ENCODE data around the gene NUDT19.
"Not testable (repeated sequence)": the region's sequence is repeated elsewhere in the genome, so short reads cannot be mapped to it uniquely, and the experiment has no call there.

NUDT19 gene

DNA sequence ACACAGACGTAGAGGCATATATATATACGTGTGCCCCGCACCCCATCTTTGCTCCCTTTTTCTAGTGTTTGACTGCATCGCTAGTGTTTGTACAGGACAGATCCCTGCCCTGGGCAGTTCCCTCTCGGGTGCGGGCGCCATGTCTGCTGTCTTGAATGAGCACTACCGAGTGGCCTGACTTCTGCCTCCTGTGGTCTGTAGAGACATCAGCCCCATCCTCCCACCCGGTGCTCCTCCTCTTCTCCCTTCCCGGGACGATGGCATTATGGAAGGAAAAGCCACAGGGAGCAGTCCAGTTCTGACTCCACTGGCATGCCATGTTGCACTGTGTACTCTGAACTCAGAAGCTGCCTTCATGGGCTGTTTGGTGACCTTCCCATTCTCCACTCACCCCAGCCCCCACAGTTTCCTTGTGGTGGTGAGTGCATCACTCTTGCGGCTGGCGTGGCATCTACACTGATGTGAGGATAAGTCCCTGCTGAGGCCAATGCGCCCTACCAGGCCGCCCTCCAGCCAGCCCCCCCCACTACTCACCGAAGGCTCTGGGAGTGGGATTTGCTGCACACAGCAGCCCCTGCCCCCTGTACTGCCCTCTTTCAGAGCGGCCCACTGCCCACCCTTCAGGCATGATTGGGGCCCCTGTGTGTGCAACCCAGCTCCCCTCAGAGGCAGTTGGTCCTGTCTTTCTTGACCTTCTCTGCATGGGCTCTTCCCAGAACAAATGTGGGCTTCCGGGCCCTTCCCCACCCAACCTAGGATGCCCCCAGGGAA, 53.1 kb downstream of the NUDT19 start:
- no peak overlapping the region for H3K4me3 ChIP-seq (ENCODE audit: low read depth, low read length)
- no peak for DNase-seq (ENCODE audit: low read depth)
- TF ChIP-seq, protein P1, sequence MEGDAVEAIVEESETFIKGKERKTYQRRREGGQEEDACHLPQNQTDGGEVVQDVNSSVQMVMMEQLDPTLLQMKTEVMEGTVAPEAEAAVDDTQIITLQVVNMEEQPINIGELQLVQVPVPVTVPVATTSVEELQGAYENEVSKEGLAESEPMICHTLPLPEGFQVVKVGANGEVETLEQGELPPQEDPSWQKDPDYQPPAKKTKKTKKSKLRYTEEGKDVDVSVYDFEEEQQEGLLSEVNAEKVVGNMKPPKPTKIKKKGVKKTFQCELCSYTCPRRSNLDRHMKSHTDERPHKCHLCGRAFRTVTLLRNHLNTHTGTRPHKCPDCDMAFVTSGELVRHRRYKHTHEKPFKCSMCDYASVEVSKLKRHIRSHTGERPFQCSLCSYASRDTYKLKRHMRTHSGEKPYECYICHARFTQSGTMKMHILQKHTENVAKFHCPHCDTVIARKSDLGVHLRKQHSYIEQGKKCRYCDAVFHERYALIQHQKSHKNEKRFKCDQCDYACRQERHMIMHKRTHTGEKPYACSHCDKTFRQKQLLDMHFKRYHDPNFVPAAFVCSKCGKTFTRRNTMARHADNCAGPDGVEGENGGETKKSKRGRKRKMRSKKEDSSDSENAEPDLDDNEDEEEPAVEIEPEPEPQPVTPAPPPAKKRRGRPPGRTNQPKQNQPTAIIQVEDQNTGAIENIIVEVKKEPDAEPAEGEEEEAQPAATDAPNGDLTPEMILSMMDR (IDR thresholded peaks at IDR 0.05; ENCODE audit: control insufficient read depth, extremely low read depth, insufficient read depth), result no peak

DNA sequence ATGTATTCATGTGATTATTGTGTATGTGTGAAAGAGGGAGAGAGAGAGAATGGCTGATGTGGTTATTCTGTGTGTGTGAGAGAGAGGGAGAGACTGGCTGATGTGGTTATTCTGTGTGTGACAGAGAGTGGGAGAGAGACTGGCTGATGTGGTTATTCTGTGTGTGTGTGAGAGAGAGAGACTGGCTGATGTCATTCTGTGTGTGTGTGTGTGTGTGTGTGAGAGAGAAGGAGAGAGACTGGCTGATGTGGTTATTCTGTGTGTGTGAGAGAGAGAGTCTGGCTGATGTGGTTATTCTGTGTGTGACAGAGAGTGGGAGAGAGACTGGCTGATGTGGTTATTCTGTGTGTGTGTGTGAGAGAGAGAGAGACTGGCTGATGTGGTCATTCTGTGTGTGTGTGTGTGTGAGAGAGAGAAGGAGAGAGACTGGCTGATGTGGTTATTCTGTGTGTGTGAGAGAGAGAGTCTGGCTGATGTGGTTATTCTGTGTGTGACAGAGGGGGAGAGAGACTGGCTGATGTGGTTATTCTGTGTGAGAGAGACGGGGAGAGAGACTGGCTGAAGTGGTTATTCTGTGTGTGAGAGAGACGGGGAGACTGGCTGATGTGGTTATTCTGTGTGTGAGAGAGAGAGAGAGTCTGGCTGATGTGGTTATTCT, 54.1 kb downstream of the NUDT19 start:
- not testable (repeated sequence) for H3K4me3 ChIP-seq (ENCODE audit: low read depth, low read length); DNase-seq (ENCODE audit: low read depth)

DNA sequence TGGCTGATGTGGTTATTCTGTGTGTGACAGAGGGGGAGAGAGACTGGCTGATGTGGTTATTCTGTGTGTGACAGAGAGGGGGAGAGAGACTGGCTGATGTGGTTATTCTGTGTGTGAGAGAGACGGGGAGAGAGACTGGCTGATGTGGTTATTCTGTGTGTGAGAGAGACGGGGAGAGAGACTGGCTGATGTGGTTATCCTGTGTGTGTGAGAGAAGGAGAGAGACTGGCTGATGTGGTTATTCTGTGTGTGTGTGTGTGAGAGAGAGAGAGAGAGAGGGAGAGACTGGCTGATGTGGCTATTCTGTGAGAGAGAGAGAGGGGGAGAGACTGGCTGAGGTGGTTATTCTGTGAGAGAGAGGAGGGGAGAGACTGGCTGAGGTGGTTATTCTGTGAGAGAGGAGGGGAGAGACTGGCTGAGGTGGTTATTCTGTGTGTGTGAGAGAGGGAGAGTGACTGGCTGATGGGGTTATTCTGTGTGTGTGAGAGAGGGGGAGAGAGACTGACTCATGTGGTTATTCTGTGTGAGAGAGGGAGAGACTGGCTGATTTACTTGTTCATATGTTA, 55.1 kb downstream of the NUDT19 start:
- DNase-seq (ENCODE audit: low read depth), result not testable (repeated sequence)

DNA sequence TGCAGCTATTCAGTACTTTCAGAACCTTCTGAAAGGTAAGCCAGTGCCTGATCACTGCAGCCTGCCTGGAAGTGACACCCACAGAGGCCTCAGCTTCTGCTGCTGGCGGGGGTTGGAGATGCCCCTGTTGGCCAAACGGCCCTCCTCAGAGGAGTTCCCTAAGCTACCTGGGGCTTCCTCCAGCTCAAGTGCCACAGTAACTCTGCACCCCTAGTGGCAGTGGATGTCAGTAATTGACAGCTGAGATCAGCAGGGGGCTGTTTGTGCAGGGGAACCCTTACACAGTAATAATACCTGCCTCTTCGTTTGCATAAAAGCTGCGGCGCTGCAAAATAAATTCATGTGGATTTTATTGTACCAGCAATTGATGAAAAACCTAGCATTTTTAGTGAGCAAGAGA, 56.9 kb downstream of the NUDT19 start:
- H3K4me3 ChIP-seq (ENCODE audit: low read depth, low read length), result no peak overlapping the region
- DNase-seq (ENCODE audit: low read depth), result no peak
- TF ChIP-seq, protein P1 (IDR thresholded peaks at IDR 0.05; ENCODE audit: control insufficient read depth, extremely low read depth, insufficient read depth), result no peak

More for the DNA sequence above, 55.1 kb downstream of the NUDT19 start:
- not testable (repeated sequence) for H3K4me3 ChIP-seq (ENCODE audit: low read depth, low read length)

DNA sequence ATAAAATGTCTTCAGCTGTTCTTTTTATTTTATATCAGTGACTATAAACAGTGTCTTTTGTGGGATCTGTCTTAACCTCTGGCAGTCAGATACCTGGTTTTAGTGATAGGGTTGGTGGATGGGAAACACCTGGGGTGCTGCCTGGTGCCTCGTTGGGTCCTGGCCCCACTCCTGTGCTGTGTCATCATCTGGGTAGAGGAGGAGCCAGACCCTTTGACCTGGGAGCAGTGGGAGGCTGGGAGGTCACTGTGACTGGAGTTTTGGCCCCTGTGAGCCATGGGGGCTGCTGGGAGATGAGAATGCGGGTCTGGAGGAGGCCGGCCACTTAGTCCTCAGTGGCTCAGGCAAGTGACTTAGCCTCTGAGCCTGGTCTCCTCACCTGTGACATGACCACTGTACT, 57.3 kb downstream of the NUDT19 start:
- TF ChIP-seq, protein P1 (IDR thresholded peaks at IDR 0.05; ENCODE audit: control insufficient read depth, extremely low read depth, insufficient read depth), result no peak
- no peak overlapping the region for H3K4me3 ChIP-seq (ENCODE audit: low read depth, low read length)
- DNase-seq (ENCODE audit: low read depth), result no peak

DNA sequence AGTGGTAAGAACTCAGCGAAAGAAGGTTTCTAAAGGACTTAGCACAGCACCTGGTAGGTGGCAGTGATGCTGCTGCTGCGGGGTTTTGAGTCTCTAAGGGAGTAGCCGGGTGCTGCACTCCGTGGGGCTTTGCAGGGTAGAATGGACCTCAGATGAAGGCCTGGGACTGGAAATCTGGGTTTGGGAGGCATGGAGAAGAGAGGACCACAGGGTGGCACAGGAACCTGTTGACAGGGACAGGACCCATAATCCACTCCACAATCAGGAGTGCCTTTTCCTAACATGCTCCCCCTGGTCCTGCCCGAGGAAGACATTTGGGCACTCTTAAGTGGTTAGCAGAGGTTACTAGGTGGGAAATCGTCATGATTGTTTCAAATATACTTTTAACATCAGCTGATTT, 57.7 kb downstream of the NUDT19 start:
- TF ChIP-seq, protein P1 (IDR thresholded peaks at IDR 0.05; ENCODE audit: control insufficient read depth, extremely low read depth, insufficient read depth), result no peak

DNA sequence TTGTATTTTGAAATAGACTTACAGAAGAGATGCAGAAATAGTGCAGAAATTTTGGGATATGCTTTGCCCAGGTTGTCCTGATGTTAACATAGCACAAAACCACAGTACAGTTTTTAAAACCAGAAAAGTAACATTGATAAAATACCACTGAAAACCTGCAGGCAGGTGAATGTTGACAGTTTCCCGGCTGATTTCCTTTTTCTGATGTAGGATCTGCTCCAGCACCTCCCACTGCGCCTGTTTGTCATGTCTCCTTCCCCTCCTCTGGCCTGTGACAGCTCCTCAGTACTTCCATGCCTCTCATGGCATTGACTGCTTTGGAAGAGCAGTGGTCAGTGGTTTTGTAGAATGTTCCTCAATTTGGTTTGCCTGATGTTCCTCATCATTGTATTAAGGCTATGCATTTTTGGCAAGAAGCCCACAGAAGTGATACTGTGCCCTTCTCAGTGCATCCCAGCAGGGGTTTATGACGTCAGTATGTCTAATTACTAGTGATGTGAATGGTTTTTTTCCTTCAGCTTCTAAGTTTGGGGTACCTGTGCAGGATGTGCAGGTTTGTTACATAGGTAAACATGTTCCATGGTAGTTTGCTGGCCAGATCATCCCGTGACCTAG, 58.9 kb downstream of the NUDT19 start:
- TF ChIP-seq, protein P1 (IDR thresholded peaks at IDR 0.05; ENCODE audit: control insufficient read depth, extremely low read depth, insufficient read depth), result no peak
- DNase-seq (ENCODE audit: low read depth), result no peak
- H3K4me3 ChIP-seq (ENCODE audit: low read depth, low read length), result no peak overlapping the region

More for the DNA sequence above, 57.7 kb downstream of the NUDT19 start:
- no peak overlapping the region for H3K4me3 ChIP-seq (ENCODE audit: low read depth, low read length)
- no peak for DNase-seq (ENCODE audit: low read depth)
